Bronchial epithelial cell (primary cell): ENCODE results near the gene SHE. TPM values are rescaled to one million over a fixed set of nuclear protein-coding genes. Genes with fewer than 3 reads are reported as not detected.
A peak's percentile ranks its signal among the peaks of the same experiment; 100 is the strongest.

Experiments used
- DNase-seq: peaks from one replicate; pipeline ENCODE4 v3.0.0-alpha.2; 2010; ENCODE audit warnings: low read depth
- FAIRE-seq: peaks from 2 replicates; lab custom pipeline; 2011; peaks lifted over from hg19 to GRCh38; lab: Jason Lieb, UNC
- H3K27me3 ChIP-seq: 2 replicates; pipeline ENCODE4 v1.5.1; 2011; ENCODE audit warnings: low read length; ENCODE audit not compliant: control insufficient read depth, insufficient read depth
- H3K36me3 ChIP-seq: 2 replicates; pipeline ENCODE4 v1.5.1; 2011; ENCODE audit warnings: low read length; ENCODE audit not compliant: control insufficient read depth, insufficient read depth
- H3K4me3 ChIP-seq: 2 replicates; pipeline ENCODE4 v1.5.1; 2011; ENCODE audit warnings: mild to moderate bottlenecking, low read depth, low read length, control low read depth
- total RNA-seq: library from RNA; depleted of rRNA; stranded (reverse); fragments of >200 nt; gene quantifications from 2 replicates; pipeline ENCODE4 v1.2.1, GENCODE V29; 2014
- TF ChIP-seq, protein P1 (sequence below): IDR thresholded peaks from 2 replicates; pipeline ENCODE4 v1.5.1; 2011; ENCODE audit warnings: mild to moderate bottlenecking, moderate library complexity, low read length, control low read depth, inconsistent platforms; ENCODE audit not compliant: insufficient read depth, severe bottlenecking

Gene SHE
- total RNA-seq, 1 donor from 2014 or later = not detected

- Histone ChIP-seq H3K36me3 (no peaks in the 10 kb centered on the region), H3K27me3 (no peaks in the 10 kb centered on the region), H3K4me3 (no peak overlapping the region)
- FAIRE-seq (no peak), DNase-seq (peak; percentile 84)
- TF ChIP-seq, protein P1, sequence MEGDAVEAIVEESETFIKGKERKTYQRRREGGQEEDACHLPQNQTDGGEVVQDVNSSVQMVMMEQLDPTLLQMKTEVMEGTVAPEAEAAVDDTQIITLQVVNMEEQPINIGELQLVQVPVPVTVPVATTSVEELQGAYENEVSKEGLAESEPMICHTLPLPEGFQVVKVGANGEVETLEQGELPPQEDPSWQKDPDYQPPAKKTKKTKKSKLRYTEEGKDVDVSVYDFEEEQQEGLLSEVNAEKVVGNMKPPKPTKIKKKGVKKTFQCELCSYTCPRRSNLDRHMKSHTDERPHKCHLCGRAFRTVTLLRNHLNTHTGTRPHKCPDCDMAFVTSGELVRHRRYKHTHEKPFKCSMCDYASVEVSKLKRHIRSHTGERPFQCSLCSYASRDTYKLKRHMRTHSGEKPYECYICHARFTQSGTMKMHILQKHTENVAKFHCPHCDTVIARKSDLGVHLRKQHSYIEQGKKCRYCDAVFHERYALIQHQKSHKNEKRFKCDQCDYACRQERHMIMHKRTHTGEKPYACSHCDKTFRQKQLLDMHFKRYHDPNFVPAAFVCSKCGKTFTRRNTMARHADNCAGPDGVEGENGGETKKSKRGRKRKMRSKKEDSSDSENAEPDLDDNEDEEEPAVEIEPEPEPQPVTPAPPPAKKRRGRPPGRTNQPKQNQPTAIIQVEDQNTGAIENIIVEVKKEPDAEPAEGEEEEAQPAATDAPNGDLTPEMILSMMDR = no peak
Measured at GRCh38 chr1:154476791-154477190, 25.4 kb downstream of the SHE start.

- FAIRE-seq = no peak
- no peaks in the 10 kb centered on the region for H3K27me3 ChIP-seq
- H3K4me3 ChIP-seq = no peak overlapping the region
- TF ChIP-seq, protein P1 = no peak
- peak; percentile 73 for DNase-seq
- H3K36me3 ChIP-seq = no peaks in the 10 kb centered on the region
Measured at GRCh38 chr1:154474802-154475201, 27.4 kb downstream of the SHE start.

DNA sequence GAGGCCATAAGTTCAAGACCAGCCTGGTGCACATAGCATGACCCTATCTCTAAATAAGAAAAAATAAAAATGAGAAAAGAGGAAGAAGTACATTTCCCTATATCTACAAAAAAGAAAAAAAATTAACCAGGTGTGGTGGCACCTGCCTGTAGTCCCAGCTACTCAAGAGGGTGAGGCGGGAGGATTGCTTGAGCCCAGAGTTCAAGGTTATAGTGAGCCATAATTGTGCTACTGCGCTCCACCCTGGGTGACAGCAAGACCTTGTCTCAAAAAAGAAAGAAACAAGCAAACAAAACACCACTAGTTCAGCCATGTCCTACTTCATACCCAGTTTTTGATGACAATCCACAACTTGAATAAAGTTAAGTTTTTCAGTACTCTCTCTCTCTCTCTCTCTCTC lies 30.9 kb downstream of the SHE start:
- no peak for FAIRE-seq
- TF ChIP-seq, protein P1 = no peak
- Histone ChIP-seq H3K4me3 (no peak overlapping the region), H3K36me3 (no peaks in the 10 kb centered on the region), H3K27me3 (no peaks in the 10 kb centered on the region)
- no peak for DNase-seq

DNA sequence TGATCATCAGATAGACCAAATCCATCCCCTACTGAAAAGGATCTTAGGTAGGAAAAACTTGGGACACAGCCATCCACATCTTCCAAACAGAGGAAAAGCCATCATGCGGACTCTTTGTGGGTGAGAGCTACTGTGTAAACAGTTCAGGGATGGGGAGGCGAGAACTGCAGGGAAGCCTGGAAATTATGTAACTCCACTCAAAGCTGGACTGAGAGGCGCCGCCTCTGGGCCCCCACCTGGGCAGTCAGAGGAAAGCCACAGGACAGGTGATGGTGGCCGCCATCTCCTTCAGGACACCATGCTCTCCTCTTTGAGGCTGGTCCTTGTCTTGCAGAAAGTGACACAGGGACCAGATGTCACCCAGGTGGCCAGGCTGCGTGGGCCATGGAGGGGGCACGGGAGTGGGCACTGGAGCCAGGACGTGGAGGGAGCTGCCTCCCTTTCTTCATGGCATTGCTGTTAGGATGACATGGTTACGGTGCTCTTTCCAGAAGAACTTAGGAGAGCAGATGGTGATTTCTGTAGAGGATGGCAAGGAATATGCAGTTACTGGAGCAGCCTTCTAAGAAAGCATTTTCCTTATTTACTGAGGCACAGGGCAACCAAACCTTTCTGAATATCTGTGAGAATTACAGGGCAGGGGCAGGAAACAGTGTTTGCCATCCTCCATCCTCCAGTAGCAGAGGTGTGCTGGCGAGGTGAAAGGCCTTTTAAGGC lies 32.2 kb downstream of the SHE start:
- TF ChIP-seq, protein P1 = peak; percentile 2
- FAIRE-seq = no peak
- no peak for DNase-seq
- no peaks in the 10 kb centered on the region for H3K27me3 ChIP-seq
- peaks cover 4% of the 10 kb centered on the region for H3K36me3 ChIP-seq
- no peak overlapping the region for H3K4me3 ChIP-seq

GRCh38 chr1:154468535-154469250 lies 33.5 kb downstream of the SHE start:
- H3K36me3 ChIP-seq = peaks cover 7% of the 10 kb centered on the region
- H3K4me3 ChIP-seq = no peak overlapping the region
- no peak for FAIRE-seq
- TF ChIP-seq, protein P1 = no peak
- no peaks in the 10 kb centered on the region for H3K27me3 ChIP-seq
- DNase-seq = no peak
